Hepatocyte (in vitro differentiated cells): Measurements from ENCODE around the gene RPS6KA2. TPM values are rescaled to one million over a fixed set of nuclear protein-coding genes. Genes with fewer than 3 reads are reported as not detected.

Experiments
- DNase-seq: peaks from one replicate; pipeline ENCODE4 v3.0.0-alpha.2; 2016; ENCODE audit warnings: low spot score
- H2AFZ ChIP-seq: fragments of 200-600 bp; sonication (generic); 2 replicates; pipeline ENCODE4 v1.6.0; 2016; ENCODE audit warnings: antibody characterized with exemption, mild to moderate bottlenecking
- H3K27ac ChIP-seq: fragments of 200-600 bp; sonication (generic); 2 replicates; pipeline ENCODE4 v1.5.1; 2016; ENCODE audit warnings: mild to moderate bottlenecking
- H3K27me3 ChIP-seq: fragments of 200-600 bp; sonication (generic); 2 replicates; pipeline ENCODE4 v1.6.1; 2016
- H3K36me3 ChIP-seq: fragments of 200-600 bp; sonication (generic); replicated peaks from 2 replicates; pipeline ENCODE4 v1.5.1; 2016; ENCODE audit warnings: low read depth; ENCODE audit not compliant: insufficient read depth
- H3K4me1 ChIP-seq: fragments of 200-600 bp; sonication (generic); 2 replicates; pipeline ENCODE4 v1.5.1; 2016; ENCODE audit warnings: mild to moderate bottlenecking, moderate library complexity; ENCODE audit not compliant: insufficient read depth
- H3K4me2 ChIP-seq: fragments of 200-600 bp; sonication (generic); 2 replicates; pipeline ENCODE4 v1.6.0; 2016
- H3K4me3 ChIP-seq: fragments of 200-600 bp; sonication (generic); 2 replicates; pipeline ENCODE4 v1.5.1; 2016; ENCODE audit warnings: mild to moderate bottlenecking
- H3K79me2 ChIP-seq: fragments of 200-600 bp; sonication (generic); 2 replicates; pipeline ENCODE4 v1.6.0; 2017; ENCODE audit warnings: mild to moderate bottlenecking
- H3K9me2 ChIP-seq: fragments of 200-600 bp; sonication (generic); replicated peaks from 2 replicates; pipeline ENCODE4 v1.6.0; 2017; ENCODE audit warnings: mild to moderate bottlenecking; ENCODE audit not compliant: insufficient read depth
- H3K9me3 ChIP-seq: fragments of 200-600 bp; sonication (generic); 2 replicates; pipeline ENCODE4 v1.5.1; 2016; ENCODE audit warnings: low read depth, mild to moderate bottlenecking
- H4K20me1 ChIP-seq: fragments of 200-600 bp; sonication (generic); 2 replicates; pipeline ENCODE4 v1.6.0; 2016; ENCODE audit warnings: mild to moderate bottlenecking; ENCODE audit not compliant: insufficient read depth, poor library complexity, severe bottlenecking
- EZH2 ChIP-seq: fragments of 200-600 bp; sonication (generic); IDR thresholded peaks from 2 replicates; pipeline ENCODE4 v1.6.1; 2016; ENCODE audit warnings: antibody characterized with exemption, mild to moderate bottlenecking, borderline replicate concordance
- EZH2phosphoT487 ChIP-seq: fragments of 200-600 bp; sonication (generic); IDR thresholded peaks from one replicate; pipeline ENCODE4 v1.6.1; 2018; ENCODE audit warnings: antibody characterized with exemption, mild to moderate bottlenecking, low read depth, moderate library complexity; ENCODE audit not compliant: unreplicated experiment, severe bottlenecking
- WGBS: methylation state at CpG from one replicate; pipeline ENCODE4 v1.1.6; 2016; ENCODE audit warnings: low lambda C conversion rate; ENCODE audit errors: missing lambda C conversion rate; 5-methylcytosine and 5-hydroxymethylcytosine counted together
- polyA plus RNA-seq: library from polyadenylated mRNA; unstranded; fragments of >200 nt; fragmentation: Nextera tagmentation; extraction: Ambion mirVana; gene quantifications from 2 replicates; pipeline ENCODE4 v1.2.1, GENCODE V29; 2016
- total RNA-seq: library from RNA; depleted of rRNA; stranded (reverse); fragments of >200 nt; gene quantifications from 2 replicates; pipeline ENCODE4 v1.2.3, GENCODE V29; 2014
- TF ChIP-seq, protein P1 (sequence below): fragments of 200-600 bp; sonication (generic); IDR thresholded peaks from 2 replicates; pipeline ENCODE4 v1.5.1; 2016; ENCODE audit warnings: antibody characterized with exemption, mild to moderate bottlenecking; ENCODE audit not compliant: poor library complexity

The RPS6KA2 gene
- total and polyA plus RNA-seq, 2 experiments from 2014 or later, result 27.7 to 29.2 TPM

DNA sequence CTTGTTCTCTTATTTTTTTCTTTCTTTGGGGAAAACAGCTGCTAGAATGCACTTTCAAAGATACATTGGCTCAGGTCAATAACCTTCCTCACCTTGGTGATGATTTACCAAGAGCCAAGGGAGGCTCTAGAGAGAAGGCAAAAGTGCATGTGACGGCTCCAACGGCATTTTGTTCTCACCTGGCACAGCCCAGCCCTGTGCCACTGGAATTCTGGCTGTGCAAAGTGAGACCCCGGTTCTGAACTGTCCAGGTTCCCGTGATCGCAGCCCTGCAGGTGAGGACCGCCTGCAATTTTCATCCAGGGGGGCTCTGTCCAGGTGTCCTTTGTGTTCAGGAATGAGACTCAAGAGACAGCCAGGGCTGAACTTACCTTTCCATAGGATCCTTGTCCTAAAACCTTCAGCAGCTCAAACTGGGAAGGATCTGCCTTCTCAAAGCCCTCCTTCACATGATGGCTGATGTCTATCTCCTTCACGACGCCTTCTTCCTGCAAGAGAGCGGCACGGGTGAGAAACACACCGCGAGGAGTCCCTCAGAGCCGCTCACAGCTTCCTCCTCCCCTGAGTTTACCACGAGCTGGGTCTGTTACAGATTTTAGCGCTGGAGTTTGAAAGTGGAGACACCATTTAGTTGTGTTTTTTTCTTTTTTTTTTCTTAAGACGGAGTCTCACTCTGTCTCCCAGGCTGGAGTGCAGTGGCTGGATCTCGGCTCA lies 88.6 kb downstream of the RPS6KA2 start:
- Histone ChIP-seq H3K79me2 (peaks cover 5% of the 10 kb centered on the region), H3K4me2 (no peak overlapping the region), H3K36me3 (no peaks in the 10 kb centered on the region), H3K27me3 (no peaks in the 10 kb centered on the region), H3K27ac (no peak overlapping the region), H3K9me3 (no peaks in the 10 kb centered on the region), H3K4me3 (no peak overlapping the region), H3K9me2 (no peaks in the 10 kb centered on the region), H3K4me1 (peaks cover 4% of the 10 kb centered on the region), H2AFZ (no peak overlapping the region), H4K20me1 (peaks cover 5% of the 10 kb centered on the region)
- WGBS, result 94% methylated on average over 17 of the region's 17 CpGs
- TF ChIP-seq EZH2phosphoT487 (no peak), EZH2 (no peak)
- TF ChIP-seq, protein P1, sequence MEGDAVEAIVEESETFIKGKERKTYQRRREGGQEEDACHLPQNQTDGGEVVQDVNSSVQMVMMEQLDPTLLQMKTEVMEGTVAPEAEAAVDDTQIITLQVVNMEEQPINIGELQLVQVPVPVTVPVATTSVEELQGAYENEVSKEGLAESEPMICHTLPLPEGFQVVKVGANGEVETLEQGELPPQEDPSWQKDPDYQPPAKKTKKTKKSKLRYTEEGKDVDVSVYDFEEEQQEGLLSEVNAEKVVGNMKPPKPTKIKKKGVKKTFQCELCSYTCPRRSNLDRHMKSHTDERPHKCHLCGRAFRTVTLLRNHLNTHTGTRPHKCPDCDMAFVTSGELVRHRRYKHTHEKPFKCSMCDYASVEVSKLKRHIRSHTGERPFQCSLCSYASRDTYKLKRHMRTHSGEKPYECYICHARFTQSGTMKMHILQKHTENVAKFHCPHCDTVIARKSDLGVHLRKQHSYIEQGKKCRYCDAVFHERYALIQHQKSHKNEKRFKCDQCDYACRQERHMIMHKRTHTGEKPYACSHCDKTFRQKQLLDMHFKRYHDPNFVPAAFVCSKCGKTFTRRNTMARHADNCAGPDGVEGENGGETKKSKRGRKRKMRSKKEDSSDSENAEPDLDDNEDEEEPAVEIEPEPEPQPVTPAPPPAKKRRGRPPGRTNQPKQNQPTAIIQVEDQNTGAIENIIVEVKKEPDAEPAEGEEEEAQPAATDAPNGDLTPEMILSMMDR, result no peak
- no peak for DNase-seq

DNA sequence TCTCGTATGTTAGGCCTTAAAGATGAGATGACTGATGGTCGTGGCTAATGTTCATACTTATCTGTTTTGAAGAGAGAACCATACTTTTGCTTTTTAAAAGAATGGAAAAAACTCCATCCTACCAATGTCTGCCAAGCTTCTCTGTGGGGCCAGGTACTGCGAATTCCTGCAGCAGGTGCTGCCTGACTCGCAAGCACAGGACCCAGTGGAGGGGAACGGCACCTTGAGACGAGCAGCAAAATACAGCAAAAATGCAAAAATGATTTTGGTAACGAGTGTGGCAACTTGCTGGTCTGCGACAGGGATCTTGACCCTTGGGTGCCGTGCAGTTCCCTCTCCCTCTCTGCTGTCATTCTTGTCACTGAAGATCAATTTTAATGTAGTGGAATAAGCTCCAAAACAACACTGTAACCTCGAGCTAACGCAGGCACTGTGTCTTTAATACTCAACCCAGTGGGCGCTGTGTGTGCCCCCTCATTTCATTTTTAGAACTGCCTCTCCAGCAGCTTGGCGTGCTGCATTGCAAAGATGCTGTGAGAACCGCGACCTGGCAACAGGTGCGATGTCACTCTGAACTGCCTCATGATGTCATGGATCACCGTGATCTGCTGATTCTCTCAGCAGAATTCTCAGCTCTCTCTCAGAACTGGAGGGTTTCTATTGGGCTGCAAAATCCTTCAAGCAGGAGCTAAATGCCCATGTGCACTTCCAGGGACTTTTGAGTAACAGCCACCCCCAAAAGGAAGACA lies 92.2 kb downstream of the RPS6KA2 start:
- H3K4me1 ChIP-seq, result no peaks in the 10 kb centered on the region
- TF ChIP-seq, protein P1, result no peak
- TF ChIP-seq EZH2 (no peak), EZH2phosphoT487 (no peak)
- DNase-seq, result no peak
- H3K27me3 ChIP-seq, result no peaks in the 10 kb centered on the region
- H3K4me2 ChIP-seq, result no peak overlapping the region
- H2AFZ ChIP-seq, result no peak overlapping the region
- H3K9me3 ChIP-seq, result no peaks in the 10 kb centered on the region
- 98% methylated on average over 17 of the region's 17 CpGs for WGBS
- H3K79me2 ChIP-seq, result peaks cover 2% of the 10 kb centered on the region
- no peak overlapping the region for H3K27ac ChIP-seq
- H4K20me1 ChIP-seq, result peaks cover 1% of the 10 kb centered on the region
- H3K9me2 ChIP-seq, result no peaks in the 10 kb centered on the region
- no peak overlapping the region for H3K4me3 ChIP-seq
- H3K36me3 ChIP-seq, result no peaks in the 10 kb centered on the region

DNA sequence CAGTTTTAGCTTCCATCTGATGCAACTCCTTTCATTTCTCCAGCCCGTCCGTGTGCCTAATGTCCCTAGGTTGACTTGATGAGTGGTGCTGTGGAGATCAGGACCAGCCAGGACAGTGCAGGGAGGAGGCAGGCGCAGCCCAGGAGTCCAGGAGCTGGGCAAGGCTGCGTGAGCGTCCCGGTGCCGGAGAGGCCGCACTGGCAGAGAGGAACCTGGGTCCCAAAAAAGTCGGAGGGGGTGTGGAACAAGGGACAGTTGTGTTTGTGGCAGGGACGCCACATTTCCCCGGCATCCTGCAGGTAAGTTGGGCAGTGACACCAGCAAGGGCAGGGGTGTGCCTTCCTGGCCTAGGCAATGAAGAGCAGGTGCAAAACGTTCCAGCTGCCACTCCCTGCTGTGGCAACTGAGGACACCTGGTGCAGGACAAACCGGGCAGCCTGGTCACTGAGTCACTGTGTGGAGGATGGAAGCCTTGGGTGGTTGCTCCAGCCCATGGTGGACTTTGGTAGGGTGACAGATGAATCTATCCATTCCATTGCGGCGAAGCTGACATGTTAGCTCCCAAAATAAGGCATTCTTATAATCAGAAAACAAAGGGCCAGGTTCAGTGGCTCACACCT lies 93.7 kb downstream of the RPS6KA2 start:
- Histone ChIP-seq H3K27ac (no peak overlapping the region), H3K79me2 (no peaks in the 10 kb centered on the region), H3K9me2 (no peaks in the 10 kb centered on the region), H3K4me3 (no peak overlapping the region), H3K27me3 (no peaks in the 10 kb centered on the region), H2AFZ (no peak overlapping the region), H3K4me2 (no peak overlapping the region), H3K36me3 (no peaks in the 10 kb centered on the region), H3K4me1 (no peaks in the 10 kb centered on the region), H4K20me1 (no peaks in the 10 kb centered on the region), H3K9me3 (no peaks in the 10 kb centered on the region)
- 95% methylated on average over 15 of the region's 15 CpGs for WGBS
- no peak for TF ChIP-seq EZH2
- no peak for TF ChIP-seq EZH2phosphoT487
- TF ChIP-seq, protein P1, result no peak
- DNase-seq, result no peak
